Measurements from ENCODE around the gene SEC31A. TPM values are rescaled to one million over a fixed set of nuclear protein-coding genes. Genes with fewer than 3 reads are reported as not detected.

SEC31A gene
- total RNA-seq, 5 donors from 2014 or later (not counting 1 experiment from before 2014, with no cell fraction given) = 107 to 146 (median 130) TPM

DNA sequence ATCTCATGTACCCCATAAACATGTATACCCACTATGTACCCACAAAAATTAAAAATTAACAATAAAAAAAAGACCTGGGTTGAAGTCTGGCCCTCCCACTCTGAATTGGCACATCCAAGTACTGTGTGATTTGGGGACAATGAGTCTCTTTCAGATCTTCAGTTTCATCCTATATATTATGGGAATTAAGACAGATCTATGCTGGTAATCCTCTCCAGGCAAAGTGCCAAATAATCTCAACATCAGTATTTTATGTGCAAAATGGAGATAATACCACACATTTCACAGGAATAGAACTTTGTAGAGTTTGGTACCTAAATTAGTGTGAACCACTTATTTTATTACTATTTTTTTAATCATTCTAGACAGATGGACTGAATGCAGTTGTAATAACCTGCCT, 81.3 kb downstream of the SEC31A start:
- Histone ChIP-seq H3K27ac (ENCODE audit: low read length) (no peak overlapping the region), H3K27me3 (replicated peaks in 1 of 2; ENCODE audit: control insufficient read depth in 2 of 2, extremely low read depth in 1 of 2, insufficient read depth in 2 of 2, low read length in 1 of 2) (peaks cover 0 to 3% of the 10 kb centered on the region in 2 experiments), H3K4me3 (ENCODE audit: control insufficient read depth in 1 of 2, extremely low read depth in 1 of 2, low read length in 1 of 2) (no peak overlapping the region), H3K36me3 (ENCODE audit: control insufficient read depth in 2 of 2, extremely low read depth in 1 of 2, insufficient read depth in 1 of 2, low read length in 1 of 2) (no peaks in the 10 kb centered on the region), H3K4me1 (ENCODE audit: control insufficient read depth in 1 of 2, extremely low read depth in 1 of 2, insufficient read depth in 2 of 2, low read length in 2 of 2) (no peaks in the 10 kb centered on the region), H3K9me3 (no peaks in the 10 kb centered on the region)
- Mint-ChIP-seq H3K27me3 (no peaks in the 10 kb centered on the region), H3K9me3 (no peaks in the 10 kb centered on the region), H3K36me3 (no peaks in the 10 kb centered on the region), H3K4me3 (no peak overlapping the region), H3K27ac (no peak overlapping the region), H3K4me1 (peaks cover 5 to 7% (median 6%) of the 10 kb centered on the region in 3 donors)
- CTCF ChIA-PET = no interaction called here
- POLR2A ChIA-PET = no interaction called here
- ATAC-seq (replicated peaks in 1 of 4) = no peak
- no peak for DNase-seq

- Histone ChIP-seq H3K9me3 (no peaks in the 10 kb centered on the region), H3K27me3 (replicated peaks in 1 of 2; ENCODE audit: control insufficient read depth in 2 of 2, extremely low read depth in 1 of 2, insufficient read depth in 2 of 2, low read length in 1 of 2) (peaks cover 0 to 12% of the 10 kb centered on the region in 2 experiments), H3K4me3 (ENCODE audit: control insufficient read depth in 1 of 2, extremely low read depth in 1 of 2, low read length in 1 of 2) (no peak overlapping the region), H3K36me3 (ENCODE audit: control insufficient read depth in 2 of 2, extremely low read depth in 1 of 2, insufficient read depth in 1 of 2, low read length in 1 of 2) (no peaks in the 10 kb centered on the region), H3K4me1 (ENCODE audit: control insufficient read depth in 1 of 2, extremely low read depth in 1 of 2, insufficient read depth in 2 of 2, low read length in 2 of 2) (peaks cover 0 to 9% of the 10 kb centered on the region in 2 experiments), H3K27ac (ENCODE audit: low read length) (no peak overlapping the region)
- Mint-ChIP-seq H3K9me3 (no peaks in the 10 kb centered on the region), H3K4me1 (peaks cover 6 to 9% (median 8%) of the 10 kb centered on the region in 3 donors), H3K27me3 (peaks cover 20 to 25% of the 10 kb centered on the region in 2 donors), H3K4me3 (no peak overlapping the region), H3K36me3 (no peaks in the 10 kb centered on the region), H3K27ac (no peak overlapping the region)
- CTCF ChIA-PET = no interaction called here
- DNase-seq (no peak), ATAC-seq (replicated peaks in 1 of 4) (no peak)
- WGBS (ENCODE audit: insufficient coverage) = 73% methylated on average over 4 of the region's 4 CpGs
- POLR2A ChIA-PET = no interaction called here
These were observed 87.2 kb downstream of the SEC31A start for GRCh38 chr4:82803746-82804145.

DNA sequence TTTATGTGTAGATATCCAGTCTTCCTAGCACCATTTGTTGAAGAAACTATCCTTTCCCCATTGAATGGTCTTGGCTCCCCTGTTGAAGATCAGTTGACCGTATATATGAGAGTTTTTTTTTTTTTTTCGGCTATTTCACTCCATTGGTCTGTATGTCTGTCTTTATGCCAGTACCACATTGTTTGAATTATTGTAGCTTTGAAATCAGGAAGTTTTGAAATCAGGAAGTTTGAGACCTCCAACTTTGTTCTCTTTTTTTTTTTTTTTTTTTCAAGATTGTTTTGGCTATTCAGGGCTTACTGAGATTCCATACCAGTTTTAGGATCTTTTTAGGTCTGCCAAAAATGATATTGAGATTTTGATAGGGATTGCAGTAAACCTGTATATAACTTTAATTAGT, 88.0 kb downstream of the SEC31A start:
- no peaks in the 10 kb centered on the region for H3K9me3 Mint-ChIP-seq
- peaks cover 0 to 9% of the 10 kb centered on the region in 2 experiments for H3K4me1 ChIP-seq (ENCODE audit: control insufficient read depth in 1 of 2, extremely low read depth in 1 of 2, insufficient read depth in 2 of 2, low read length in 2 of 2)
- H3K27me3 ChIP-seq (replicated peaks in 1 of 2; ENCODE audit: control insufficient read depth in 2 of 2, extremely low read depth in 1 of 2, insufficient read depth in 2 of 2, low read length in 1 of 2) = peaks cover 0 to 16% of the 10 kb centered on the region in 2 experiments
- ChIA-PET POLR2A (interaction anchor here in 1 of 2 donors (0.7 kb wide), 1 partner anchor 15 kb away, joined by 6 read pairs; no protein-coding TSS in a partner anchor), CTCF (interaction anchor here in 1 of 2 donors (0.6 kb wide), 1 partner anchor 59 kb away, joined by 4 read pairs; no protein-coding TSS in a partner anchor)
- H3K36me3 Mint-ChIP-seq = no peaks in the 10 kb centered on the region
- peaks cover 6 to 9% (median 8%) of the 10 kb centered on the region in 3 donors for H3K4me1 Mint-ChIP-seq
- H3K4me3 Mint-ChIP-seq = no peak overlapping the region
- H3K27ac ChIP-seq (ENCODE audit: low read length) = no peak overlapping the region
- no peak for DNase-seq
- peaks cover 20 to 27% of the 10 kb centered on the region in 2 donors for H3K27me3 Mint-ChIP-seq
- no peaks in the 10 kb centered on the region for H3K36me3 ChIP-seq (ENCODE audit: control insufficient read depth in 2 of 2, extremely low read depth in 1 of 2, insufficient read depth in 1 of 2, low read length in 1 of 2)
- no peak for ATAC-seq (replicated peaks in 1 of 4)
- H3K9me3 ChIP-seq = no peaks in the 10 kb centered on the region
- H3K27ac Mint-ChIP-seq = no peak overlapping the region
- no CpG with 5 or more reads among the region's 2 CpGs for WGBS (ENCODE audit: insufficient coverage)
- H3K4me3 ChIP-seq (ENCODE audit: control insufficient read depth in 1 of 2, extremely low read depth in 1 of 2, low read length in 1 of 2) = no peak overlapping the region

DNA sequence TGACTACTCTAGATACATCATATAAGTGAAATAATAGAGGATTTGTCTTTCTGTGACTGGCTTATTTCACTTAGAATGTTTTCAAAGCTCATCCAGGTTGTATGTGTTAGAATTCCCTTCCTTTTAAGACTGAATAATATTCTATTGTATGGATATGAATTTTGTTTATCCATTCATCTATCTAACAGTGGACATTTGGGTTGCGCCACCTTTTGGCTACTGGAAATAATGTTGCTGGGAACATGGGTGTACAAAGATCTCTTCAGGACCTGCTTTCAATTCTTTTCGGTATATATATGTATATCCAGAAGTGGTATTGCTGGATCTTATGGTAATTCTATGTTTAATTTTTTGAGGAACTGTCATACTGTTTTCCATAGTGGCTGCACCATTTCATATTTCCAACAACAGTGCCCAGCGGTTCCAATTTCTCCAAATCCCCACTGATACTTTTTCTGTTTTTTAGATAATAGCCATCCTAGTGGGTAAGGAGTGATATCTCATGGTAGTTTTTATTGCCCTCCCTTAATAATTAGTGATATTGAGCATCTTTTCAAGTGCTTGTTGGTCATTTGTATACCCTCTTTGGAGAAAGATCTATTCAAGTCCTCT, 88.9 kb downstream of the SEC31A start:
- Mint-ChIP-seq H3K27me3 (peaks cover 24 to 34% of the 10 kb centered on the region in 2 donors), H3K36me3 (no peaks in the 10 kb centered on the region), H3K9me3 (no peaks in the 10 kb centered on the region), H3K4me3 (no peak overlapping the region), H3K27ac (no peak overlapping the region), H3K4me1 (peaks cover 6 to 16% (median 16%) of the 10 kb centered on the region in 3 donors)
- Histone ChIP-seq H3K4me3 (ENCODE audit: control insufficient read depth in 1 of 2, extremely low read depth in 1 of 2, low read length in 1 of 2) (no peak overlapping the region), H3K36me3 (ENCODE audit: control insufficient read depth in 2 of 2, extremely low read depth in 1 of 2, insufficient read depth in 1 of 2, low read length in 1 of 2) (no peaks in the 10 kb centered on the region), H3K4me1 (ENCODE audit: control insufficient read depth in 1 of 2, extremely low read depth in 1 of 2, insufficient read depth in 2 of 2, low read length in 2 of 2) (peaks cover 0 to 18% of the 10 kb centered on the region in 2 experiments), H3K27ac (ENCODE audit: low read length) (no peak overlapping the region), H3K9me3 (no peaks in the 10 kb centered on the region), H3K27me3 (replicated peaks in 1 of 2; ENCODE audit: control insufficient read depth in 2 of 2, extremely low read depth in 1 of 2, insufficient read depth in 2 of 2, low read length in 1 of 2) (peaks cover 0 to 25% of the 10 kb centered on the region in 2 experiments)
- WGBS (ENCODE audit: insufficient coverage) = no CpG with 5 or more reads among the region's 3 CpGs
- ChIA-PET POLR2A (interaction anchor here in 1 of 2 donors (0.7 kb wide), 1 partner anchor 16 kb away, joined by 6 read pairs; no protein-coding TSS in a partner anchor), CTCF (no interaction called here)
- DNase-seq (no peak), ATAC-seq (replicated peaks in 1 of 4) (no peak)

DNA sequence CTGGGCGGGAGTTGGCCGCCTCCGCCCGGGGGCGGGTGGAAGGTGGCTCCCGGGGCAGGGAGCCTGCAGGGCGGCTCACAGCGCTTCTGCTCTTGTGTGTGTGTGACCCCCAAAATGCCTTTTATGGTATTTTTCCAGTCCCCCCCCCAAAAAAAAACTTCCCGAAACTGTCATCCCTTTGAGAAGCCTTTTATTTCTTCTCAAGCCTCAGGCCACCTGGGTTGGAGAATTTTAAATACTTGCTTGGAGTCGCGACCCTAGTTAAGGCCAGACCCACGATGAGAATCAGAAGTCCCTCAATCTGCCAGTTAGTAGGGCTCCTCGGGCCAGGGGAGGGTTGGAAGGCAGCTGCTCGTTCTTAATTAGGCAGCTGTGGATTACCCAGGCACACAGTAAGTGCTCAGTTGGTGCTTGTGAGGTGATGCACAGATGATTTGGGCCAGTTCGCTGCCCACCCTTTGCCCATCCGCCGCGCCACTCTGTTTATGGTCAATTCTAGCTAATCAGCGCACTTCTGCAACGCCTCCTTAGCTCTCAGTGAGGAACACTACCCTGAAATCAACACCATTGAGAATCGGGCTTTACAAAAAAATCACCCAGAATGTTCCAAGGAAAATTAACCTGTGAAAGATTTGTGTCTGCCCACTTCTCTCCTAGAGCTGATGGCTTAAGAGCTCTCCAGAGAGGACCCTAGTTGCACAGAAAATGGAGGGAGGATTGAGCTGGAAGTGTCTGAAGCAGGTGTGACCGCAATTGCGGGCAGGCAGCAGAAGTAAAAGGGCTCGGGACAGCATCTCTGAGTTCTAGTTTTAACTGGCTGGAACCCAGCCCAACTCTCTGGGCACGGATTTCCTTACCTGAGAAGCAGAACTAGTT, 91.7 kb downstream of the SEC31A start:
- Mint-ChIP-seq H3K4me1 (peaks cover 6 to 20% (median 16%) of the 10 kb centered on the region in 3 donors), H3K27me3 (peaks cover 35 to 50% of the 10 kb centered on the region in 2 donors), H3K36me3 (no peaks in the 10 kb centered on the region), H3K9me3 (no peaks in the 10 kb centered on the region), H3K27ac (no peak overlapping the region), H3K4me3 (peak overlapping the region; percentile 67 to 78 (median 76))
- no peaks in the 10 kb centered on the region for H3K9me3 ChIP-seq
- H3K4me1 ChIP-seq (ENCODE audit: control insufficient read depth in 1 of 2, extremely low read depth in 1 of 2, insufficient read depth in 2 of 2, low read length in 2 of 2) = peaks cover 0 to 19% of the 10 kb centered on the region in 2 experiments
- peak in 3 of 4 experiments; percentile 33 to 38 (median 38) for ATAC-seq (replicated peaks in 1 of 4)
- no peak overlapping the region for H3K27ac ChIP-seq (ENCODE audit: low read length)
- H3K4me3 ChIP-seq (ENCODE audit: control insufficient read depth in 1 of 2, extremely low read depth in 1 of 2, low read length in 1 of 2) = peak overlapping the region; percentile 66 to 82
- WGBS (ENCODE audit: insufficient coverage) = 3% methylated on average over 5 of the region's 25 CpGs
- no peaks in the 10 kb centered on the region for H3K36me3 ChIP-seq (ENCODE audit: control insufficient read depth in 2 of 2, extremely low read depth in 1 of 2, insufficient read depth in 1 of 2, low read length in 1 of 2)
- peak in 1 of 35 experiments; percentile 6 for DNase-seq
- POLR2A ChIA-PET = interaction anchor here in 1 of 2 donors (1.0 kb wide), 1 partner anchor 236 kb away, joined by 3 read pairs; the partner anchor contains the start of gene COPS4
- CTCF ChIA-PET = interaction anchor here in 1 of 2 donors (1.0 kb wide), 1 partner anchor 311 kb away, joined by 3 read pairs; no protein-coding TSS in a partner anchor
- H3K27me3 ChIP-seq (replicated peaks in 1 of 2; ENCODE audit: control insufficient read depth in 2 of 2, extremely low read depth in 1 of 2, insufficient read depth in 2 of 2, low read length in 1 of 2) = peaks cover 0 to 34% of the 10 kb centered on the region in 2 experiments
